Esophagus squamous epithelium (tissue), 4 donors: Measurements from ENCODE around the gene BRSK2.

Experiments used
- POLR2A ChIP-seq, 4 donors: fragments of 450-650 bp; IDR thresholded peaks; one replicate each; pipeline ENCODE4 v1.6.1; 2017; ENCODE audit warnings: antibody characterized with exemption in 4 of 4, mild to moderate bottlenecking in 4 of 4, moderate library complexity in 3 of 4
- TF ChIP-seq, protein P1 (sequence below), 6 experiments: fragments of 450-650 bp in 4 of 6; fragments of 200-600 bp in 2 of 6; sonication (generic) in 2 of 6; IDR thresholded peaks; one replicate each; pipeline ENCODE4 v1.5.1; 2016 to 2019; ENCODE audit warnings: antibody characterized with exemption in 6 of 6, mild to moderate bottlenecking in 4 of 6, moderate library complexity in 4 of 6

DNA sequence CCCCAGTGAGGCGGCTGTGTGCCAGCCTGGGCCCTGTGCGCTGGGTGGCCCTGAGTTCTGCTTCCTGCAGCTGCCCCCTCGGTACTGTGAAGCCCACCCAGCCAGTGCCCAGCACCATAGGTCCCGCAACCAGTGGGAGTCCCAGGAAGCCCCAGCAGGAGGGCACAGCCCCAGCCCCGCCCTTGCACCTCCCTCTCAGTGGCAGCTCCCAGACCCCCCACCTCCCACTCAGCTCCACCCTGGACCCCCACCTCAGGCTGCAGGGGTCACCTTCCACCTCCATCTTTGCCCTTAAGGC is 66.0 kb downstream of the BRSK2 start:
- TF ChIP-seq POLR2A (IDR thresholded peaks at IDR 0.05): no peak
- TF ChIP-seq, protein P1, sequence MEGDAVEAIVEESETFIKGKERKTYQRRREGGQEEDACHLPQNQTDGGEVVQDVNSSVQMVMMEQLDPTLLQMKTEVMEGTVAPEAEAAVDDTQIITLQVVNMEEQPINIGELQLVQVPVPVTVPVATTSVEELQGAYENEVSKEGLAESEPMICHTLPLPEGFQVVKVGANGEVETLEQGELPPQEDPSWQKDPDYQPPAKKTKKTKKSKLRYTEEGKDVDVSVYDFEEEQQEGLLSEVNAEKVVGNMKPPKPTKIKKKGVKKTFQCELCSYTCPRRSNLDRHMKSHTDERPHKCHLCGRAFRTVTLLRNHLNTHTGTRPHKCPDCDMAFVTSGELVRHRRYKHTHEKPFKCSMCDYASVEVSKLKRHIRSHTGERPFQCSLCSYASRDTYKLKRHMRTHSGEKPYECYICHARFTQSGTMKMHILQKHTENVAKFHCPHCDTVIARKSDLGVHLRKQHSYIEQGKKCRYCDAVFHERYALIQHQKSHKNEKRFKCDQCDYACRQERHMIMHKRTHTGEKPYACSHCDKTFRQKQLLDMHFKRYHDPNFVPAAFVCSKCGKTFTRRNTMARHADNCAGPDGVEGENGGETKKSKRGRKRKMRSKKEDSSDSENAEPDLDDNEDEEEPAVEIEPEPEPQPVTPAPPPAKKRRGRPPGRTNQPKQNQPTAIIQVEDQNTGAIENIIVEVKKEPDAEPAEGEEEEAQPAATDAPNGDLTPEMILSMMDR (IDR thresholded peaks at IDR 0.05): no peak
